A673 (cell line): ENCODE measurements around the gene DNASE2B.

ENCODE experiments used
- CTCF ChIP-seq: fragments of 300-800, 200-600 bp; sonication (generic); conservative IDR thresholded peaks from 2 replicates; pipeline ENCODE4 v1.5.1; 2017; ENCODE audit warnings: low read depth, mild to moderate bottlenecking, antibody characterized with exemption, low read length, moderate library complexity, mixed read lengths
- EZH2 ChIP-seq: fragments of 200-600 bp; sonication (generic); IDR thresholded peaks from 2 replicates; pipeline ENCODE4 v1.6.1; 2017; ENCODE audit warnings: borderline replicate concordance, low read depth, mild to moderate bottlenecking, mixed read lengths, antibody characterized with exemption, low read length; ENCODE audit not compliant: poor library complexity, severe bottlenecking

GRCh38 chr1:84390226-84390625, 8.1 kb upstream of the DNASE2B start:
- TF ChIP-seq CTCF: no peak
- TF ChIP-seq EZH2: no peak
